ENCODE data around the gene NEUROD1.

NEUROD1 gene

GRCh38 chr2:181648478-181649155 is 31.7 kb downstream of the NEUROD1 start:
- DNase-seq (ENCODE audit: low read depth), result no peak
- no peak overlapping the region for H3K4me3 ChIP-seq (ENCODE audit: low read depth, low read length)

- no peak for DNase-seq (ENCODE audit: low read depth)
- H3K4me3 ChIP-seq (ENCODE audit: low read depth, low read length), result no peak overlapping the region
Observed at GRCh38 chr2:181646415-181646987, 33.8 kb downstream of the NEUROD1 start.

GRCh38 chr2:181643151-181643550 is 37.2 kb downstream of the NEUROD1 start:
- no peak overlapping the region for H3K4me3 ChIP-seq (ENCODE audit: low read depth, low read length)
- no peak for DNase-seq (ENCODE audit: low read depth)

- H3K4me3 ChIP-seq (ENCODE audit: low read depth, low read length), result no peak overlapping the region
- no peak for DNase-seq (ENCODE audit: low read depth)
Observed at GRCh38 chr2:181642086-181642485, 38.2 kb downstream of the NEUROD1 start.

GRCh38 chr2:181639686-181640085 is 40.6 kb downstream of the NEUROD1 start:
- no peak for DNase-seq (ENCODE audit: low read depth)
- no peak overlapping the region for H3K4me3 ChIP-seq (ENCODE audit: low read depth, low read length)

- no peak overlapping the region for H3K4me3 ChIP-seq (ENCODE audit: low read depth, low read length)
- DNase-seq (ENCODE audit: low read depth), result no peak
Observed at GRCh38 chr2:181632733-181633401, 47.5 kb downstream of the NEUROD1 start.

GRCh38 chr2:181628590-181629585 is 51.4 kb downstream of the NEUROD1 start:
- H3K4me3 ChIP-seq (ENCODE audit: low read depth, low read length), result no peak overlapping the region
- DNase-seq (ENCODE audit: low read depth), result no peak

- H3K4me3 ChIP-seq (ENCODE audit: low read depth, low read length), result no peak overlapping the region
- peak; percentile 86 for DNase-seq (ENCODE audit: low read depth)
Observed at GRCh38 chr2:181627545-181627944, 52.8 kb downstream of the NEUROD1 start.

GRCh38 chr2:181626671-181627070 is 53.6 kb downstream of the NEUROD1 start:
- peak; percentile 14 for DNase-seq (ENCODE audit: low read depth)
- H3K4me3 ChIP-seq (ENCODE audit: low read depth, low read length), result no peak overlapping the region
